PFSK-1 (cell line): ENCODE data around the gene YIPF5.

Source experiments
- FOXP2 ChIP-seq: optimal IDR thresholded peaks from 2 replicates; pipeline ENCODE3; 2011; ENCODE audit warnings: borderline replicate concordance, control low read depth, inconsistent platforms; ENCODE audit not compliant: insufficient read depth; ENCODE audit errors: extremely low read length, extremely low read depth
- POLR2AphosphoS5 ChIP-seq: IDR thresholded peaks from 2 replicates; pipeline ENCODE4 v1.6.1; 2012; ENCODE audit warnings: low read depth, mild to moderate bottlenecking, control low read depth, low read length, moderate library complexity
- SIN3A ChIP-seq: IDR thresholded peaks from 2 replicates; pipeline ENCODE4 v1.6.1; 2012; ENCODE audit warnings: mild to moderate bottlenecking, low read length, moderate library complexity, borderline replicate concordance; ENCODE audit not compliant: insufficient read depth
- TAF1 ChIP-seq: IDR thresholded peaks from 2 replicates; pipeline ENCODE4 v1.6.1; 2012; ENCODE audit warnings: low read length, control low read depth, borderline replicate concordance; ENCODE audit not compliant: insufficient read depth
- TF ChIP-seq, protein P1 (sequence below), 2 experiments: IDR thresholded peaks; 2 replicates each; pipeline versions ENCODE4 v1.6.1 to v1.8.0; 2011 to 2012; ENCODE audit warnings: low read depth in 2 of 2, low read length in 2 of 2, control low read depth in 1 of 2, inconsistent platforms in 1 of 2, mild to moderate bottlenecking in 1 of 2, moderate library complexity in 1 of 2; ENCODE audit not compliant: insufficient read depth in 1 of 2

DNA sequence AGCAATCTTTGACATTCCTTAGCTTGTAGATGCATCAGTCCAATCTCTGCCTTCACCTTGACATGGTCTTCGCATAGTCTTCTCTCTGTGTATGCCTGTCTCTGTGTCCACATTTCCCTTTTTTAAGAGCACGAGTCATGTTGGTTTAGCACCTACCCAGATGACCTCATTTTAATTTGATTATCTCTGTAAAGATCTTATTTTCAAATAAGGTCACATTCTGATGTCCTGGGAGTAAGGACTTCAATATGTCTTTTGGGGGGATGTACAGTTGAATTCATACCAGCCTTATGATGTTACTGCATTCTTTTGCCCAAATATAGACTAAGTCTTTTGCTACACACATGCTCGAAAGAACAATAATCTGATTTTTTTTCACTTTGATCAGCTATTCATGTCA lies 7.1 kb upstream of the YIPF5 start:
- TF ChIP-seq POLR2AphosphoS5 (no peak), SIN3A (no peak), TAF1 (no peak), FOXP2 (no peak)
- TF ChIP-seq, protein P1, sequence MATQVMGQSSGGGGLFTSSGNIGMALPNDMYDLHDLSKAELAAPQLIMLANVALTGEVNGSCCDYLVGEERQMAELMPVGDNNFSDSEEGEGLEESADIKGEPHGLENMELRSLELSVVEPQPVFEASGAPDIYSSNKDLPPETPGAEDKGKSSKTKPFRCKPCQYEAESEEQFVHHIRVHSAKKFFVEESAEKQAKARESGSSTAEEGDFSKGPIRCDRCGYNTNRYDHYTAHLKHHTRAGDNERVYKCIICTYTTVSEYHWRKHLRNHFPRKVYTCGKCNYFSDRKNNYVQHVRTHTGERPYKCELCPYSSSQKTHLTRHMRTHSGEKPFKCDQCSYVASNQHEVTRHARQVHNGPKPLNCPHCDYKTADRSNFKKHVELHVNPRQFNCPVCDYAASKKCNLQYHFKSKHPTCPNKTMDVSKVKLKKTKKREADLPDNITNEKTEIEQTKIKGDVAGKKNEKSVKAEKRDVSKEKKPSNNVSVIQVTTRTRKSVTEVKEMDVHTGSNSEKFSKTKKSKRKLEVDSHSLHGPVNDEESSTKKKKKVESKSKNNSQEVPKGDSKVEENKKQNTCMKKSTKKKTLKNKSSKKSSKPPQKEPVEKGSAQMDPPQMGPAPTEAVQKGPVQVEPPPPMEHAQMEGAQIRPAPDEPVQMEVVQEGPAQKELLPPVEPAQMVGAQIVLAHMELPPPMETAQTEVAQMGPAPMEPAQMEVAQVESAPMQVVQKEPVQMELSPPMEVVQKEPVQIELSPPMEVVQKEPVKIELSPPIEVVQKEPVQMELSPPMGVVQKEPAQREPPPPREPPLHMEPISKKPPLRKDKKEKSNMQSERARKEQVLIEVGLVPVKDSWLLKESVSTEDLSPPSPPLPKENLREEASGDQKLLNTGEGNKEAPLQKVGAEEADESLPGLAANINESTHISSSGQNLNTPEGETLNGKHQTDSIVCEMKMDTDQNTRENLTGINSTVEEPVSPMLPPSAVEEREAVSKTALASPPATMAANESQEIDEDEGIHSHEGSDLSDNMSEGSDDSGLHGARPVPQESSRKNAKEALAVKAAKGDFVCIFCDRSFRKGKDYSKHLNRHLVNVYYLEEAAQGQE (IDR thresholded peaks at IDR 0.05; ENCODE audit: insufficient read depth in 1 of 2, low read depth in 2 of 2, low read length in 2 of 2) = no peak
